ENCODE data around the gene ATF5.

DNA sequence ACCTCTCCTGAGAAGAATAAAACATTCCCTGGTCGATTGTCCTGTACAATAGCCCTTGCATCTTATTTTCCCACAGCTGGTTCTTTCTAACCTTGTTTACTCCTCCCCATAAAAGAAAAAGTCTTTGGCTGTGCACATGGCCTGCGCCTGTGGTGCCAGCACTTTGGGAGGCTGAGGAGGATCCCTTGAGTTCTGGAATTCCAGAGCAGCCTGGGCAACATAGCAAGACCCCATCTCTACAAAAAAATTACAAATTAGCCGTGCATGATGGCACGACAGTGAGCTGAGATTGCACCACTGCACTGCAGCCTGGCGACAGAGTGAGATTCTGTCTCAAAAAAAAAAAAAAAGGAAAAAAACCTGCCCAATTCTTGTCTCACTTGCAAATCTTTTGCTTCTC lies 7.5 kb downstream of the ATF5 start:
- TF ChIP-seq, protein P1, sequence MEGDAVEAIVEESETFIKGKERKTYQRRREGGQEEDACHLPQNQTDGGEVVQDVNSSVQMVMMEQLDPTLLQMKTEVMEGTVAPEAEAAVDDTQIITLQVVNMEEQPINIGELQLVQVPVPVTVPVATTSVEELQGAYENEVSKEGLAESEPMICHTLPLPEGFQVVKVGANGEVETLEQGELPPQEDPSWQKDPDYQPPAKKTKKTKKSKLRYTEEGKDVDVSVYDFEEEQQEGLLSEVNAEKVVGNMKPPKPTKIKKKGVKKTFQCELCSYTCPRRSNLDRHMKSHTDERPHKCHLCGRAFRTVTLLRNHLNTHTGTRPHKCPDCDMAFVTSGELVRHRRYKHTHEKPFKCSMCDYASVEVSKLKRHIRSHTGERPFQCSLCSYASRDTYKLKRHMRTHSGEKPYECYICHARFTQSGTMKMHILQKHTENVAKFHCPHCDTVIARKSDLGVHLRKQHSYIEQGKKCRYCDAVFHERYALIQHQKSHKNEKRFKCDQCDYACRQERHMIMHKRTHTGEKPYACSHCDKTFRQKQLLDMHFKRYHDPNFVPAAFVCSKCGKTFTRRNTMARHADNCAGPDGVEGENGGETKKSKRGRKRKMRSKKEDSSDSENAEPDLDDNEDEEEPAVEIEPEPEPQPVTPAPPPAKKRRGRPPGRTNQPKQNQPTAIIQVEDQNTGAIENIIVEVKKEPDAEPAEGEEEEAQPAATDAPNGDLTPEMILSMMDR (conservative IDR thresholded peaks at IDR 0.05 in 1 of 2, IDR thresholded peaks at IDR 0.05 in 1 of 2; ENCODE audit: low read depth in 1 of 2, low read length in 2 of 2): no peak
- TF ChIP-seq EZH2 (IDR thresholded peaks at IDR 0.05; ENCODE audit: low read length, missing control alignments): no peak

All from fibroblast of lung (primary cell).